Memory B cell (primary cell): Measurements from ENCODE around the gene ABCB11.
A peak's percentile ranks its signal among the peaks of the same experiment; 100 is the strongest.

Experiments used
- ATAC-seq: fragments of 150-1000 bp; cut with Tn5 transposase; 2 replicates; pipeline ENCODE4 v1.10.0; 2021; ENCODE audit warnings: low read depth, mild to moderate bottlenecking, moderate library complexity
- DNase-seq, 2 donors: peaks; one replicate each; pipeline ENCODE4 v3.0.0; 2022; ENCODE audit warnings: low spot score in 2 of 2
- H3K27ac Mint-ChIP-seq: one replicate; pipeline ENCODE4 v1.8.0; 2022; ENCODE audit warnings: mild to moderate bottlenecking, moderate library complexity, mixed read lengths
- H3K27me3 Mint-ChIP-seq: one replicate; pipeline ENCODE4 v1.8.0; 2022; ENCODE audit warnings: mixed read lengths
- H3K36me3 Mint-ChIP-seq: one replicate; pipeline ENCODE4 v1.8.0; 2022; ENCODE audit warnings: mild to moderate bottlenecking, mixed read lengths
- H3K4me1 Mint-ChIP-seq: one replicate; pipeline ENCODE4 v1.8.0; 2022; ENCODE audit warnings: mixed read lengths
- H3K4me3 Mint-ChIP-seq: one replicate; pipeline ENCODE4 v1.8.0; 2022; ENCODE audit warnings: mild to moderate bottlenecking, moderate library complexity, mixed read lengths
- H3K9me3 Mint-ChIP-seq: one replicate; pipeline ENCODE4 v1.8.0; 2022; ENCODE audit warnings: mixed read lengths

Gene ABCB11

GRCh38 chr2:168930242-168930641 is 100.9 kb downstream of the ABCB11 start:
- H3K36me3 Mint-ChIP-seq = no peaks in the 10 kb centered on the region

GRCh38 chr2:168929031-168929430 is 102.1 kb downstream of the ABCB11 start:
- no peak overlapping the region for H3K4me3 Mint-ChIP-seq
- peaks cover 8% of the 10 kb centered on the region for H3K4me1 Mint-ChIP-seq
- no peaks in the 10 kb centered on the region for H3K36me3 Mint-ChIP-seq
- no peak for DNase-seq
- ATAC-seq = no peak
- no peaks in the 10 kb centered on the region for H3K9me3 Mint-ChIP-seq
- no peak overlapping the region for H3K27ac Mint-ChIP-seq
- peaks cover 12% of the 10 kb centered on the region for H3K27me3 Mint-ChIP-seq

More at GRCh38 chr2:168930242-168930641, 100.9 kb downstream of the ABCB11 start:
- ATAC-seq = no peak
- no peak overlapping the region for H3K27ac Mint-ChIP-seq
- H3K27me3 Mint-ChIP-seq = peaks cover 12% of the 10 kb centered on the region
- no peaks in the 10 kb centered on the region for H3K9me3 Mint-ChIP-seq
- DNase-seq = no peak
- H3K4me3 Mint-ChIP-seq = no peak overlapping the region
- H3K4me1 Mint-ChIP-seq = peaks cover 8% of the 10 kb centered on the region

GRCh38 chr2:168928113-168928831 is 102.9 kb downstream of the ABCB11 start:
- Mint-ChIP-seq H3K27me3 (peaks cover 12% of the 10 kb centered on the region), H3K9me3 (no peaks in the 10 kb centered on the region), H3K4me3 (no peak overlapping the region), H3K36me3 (no peaks in the 10 kb centered on the region), H3K4me1 (peaks cover 8% of the 10 kb centered on the region), H3K27ac (no peak overlapping the region)
- DNase-seq = no peak
- no peak for ATAC-seq

- no peaks in the 10 kb centered on the region for H3K36me3 Mint-ChIP-seq
- no peak for DNase-seq
- no peak overlapping the region for H3K4me3 Mint-ChIP-seq
- H3K27ac Mint-ChIP-seq = no peak overlapping the region
- peaks cover 8% of the 10 kb centered on the region for H3K4me1 Mint-ChIP-seq
- no peak for ATAC-seq
- H3K27me3 Mint-ChIP-seq = peaks cover 8% of the 10 kb centered on the region
- H3K9me3 Mint-ChIP-seq = no peaks in the 10 kb centered on the region
Observed at GRCh38 chr2:168926621-168927386, 104.3 kb downstream of the ABCB11 start.

- Mint-ChIP-seq H3K27ac (no peak overlapping the region), H3K4me1 (no peaks in the 10 kb centered on the region), H3K4me3 (no peak overlapping the region), H3K27me3 (peaks cover 2% of the 10 kb centered on the region), H3K36me3 (no peaks in the 10 kb centered on the region), H3K9me3 (no peaks in the 10 kb centered on the region)
- DNase-seq (peak in 1 of 2 donors; percentile 1), ATAC-seq (no peak)
Observed at GRCh38 chr2:168920504-168921157, 110.5 kb downstream of the ABCB11 start.

- Mint-ChIP-seq H3K4me3 (no peak overlapping the region), H3K27ac (no peak overlapping the region), H3K9me3 (no peaks in the 10 kb centered on the region), H3K36me3 (no peaks in the 10 kb centered on the region), H3K4me1 (no peaks in the 10 kb centered on the region), H3K27me3 (peaks cover 5% of the 10 kb centered on the region)
- no peak for DNase-seq
- ATAC-seq = no peak
Observed at GRCh38 chr2:168916331-168916675, 114.8 kb downstream of the ABCB11 start.

GRCh38 chr2:168915441-168916330 is 115.4 kb downstream of the ABCB11 start:
- Mint-ChIP-seq H3K36me3 (no peaks in the 10 kb centered on the region), H3K27me3 (peaks cover 5% of the 10 kb centered on the region), H3K4me1 (no peaks in the 10 kb centered on the region), H3K27ac (no peak overlapping the region), H3K4me3 (no peak overlapping the region), H3K9me3 (no peaks in the 10 kb centered on the region)
- DNase-seq (no peak), ATAC-seq (no peak)

- H3K4me1 Mint-ChIP-seq = no peaks in the 10 kb centered on the region
- H3K27me3 Mint-ChIP-seq = peaks cover 3% of the 10 kb centered on the region
- H3K4me3 Mint-ChIP-seq = no peak overlapping the region
- H3K27ac Mint-ChIP-seq = no peak overlapping the region
- ATAC-seq = no peak
- H3K36me3 Mint-ChIP-seq = no peaks in the 10 kb centered on the region
- no peaks in the 10 kb centered on the region for H3K9me3 Mint-ChIP-seq
- DNase-seq = no peak
Observed at GRCh38 chr2:168913495-168913894, 117.6 kb downstream of the ABCB11 start.

GRCh38 chr2:168912901-168913369 is 118.2 kb downstream of the ABCB11 start:
- no peak for ATAC-seq
- Mint-ChIP-seq H3K36me3 (no peaks in the 10 kb centered on the region), H3K27ac (no peak overlapping the region), H3K9me3 (no peaks in the 10 kb centered on the region), H3K4me1 (no peaks in the 10 kb centered on the region), H3K4me3 (no peak overlapping the region), H3K27me3 (peaks cover 3% of the 10 kb centered on the region)
- DNase-seq = no peak

GRCh38 chr2:168912466-168912865 is 118.7 kb downstream of the ABCB11 start:
- no peak for ATAC-seq
- Mint-ChIP-seq H3K27ac (no peak overlapping the region), H3K4me1 (no peaks in the 10 kb centered on the region), H3K27me3 (peaks cover 7% of the 10 kb centered on the region), H3K9me3 (no peaks in the 10 kb centered on the region), H3K4me3 (no peak overlapping the region), H3K36me3 (no peaks in the 10 kb centered on the region)
- DNase-seq = no peak

GRCh38 chr2:168910330-168910729 is 120.8 kb downstream of the ABCB11 start:
- no peak overlapping the region for H3K27ac Mint-ChIP-seq
- no peak for DNase-seq
- ATAC-seq = no peak
- H3K4me1 Mint-ChIP-seq = no peaks in the 10 kb centered on the region
- no peaks in the 10 kb centered on the region for H3K36me3 Mint-ChIP-seq
- H3K4me3 Mint-ChIP-seq = no peak overlapping the region
- no peaks in the 10 kb centered on the region for H3K9me3 Mint-ChIP-seq
- H3K27me3 Mint-ChIP-seq = peaks cover 9% of the 10 kb centered on the region

GRCh38 chr2:168907940-168908662 is 123.0 kb downstream of the ABCB11 start:
- Mint-ChIP-seq H3K4me3 (no peak overlapping the region), H3K4me1 (no peaks in the 10 kb centered on the region), H3K9me3 (no peaks in the 10 kb centered on the region), H3K36me3 (no peaks in the 10 kb centered on the region), H3K27ac (peak overlapping the region; percentile 60), H3K27me3 (peaks cover 6% of the 10 kb centered on the region)
- DNase-seq (no peak), ATAC-seq (no peak)

GRCh38 chr2:168904358-168904757 is 126.8 kb downstream of the ABCB11 start:
- no peak overlapping the region for H3K4me3 Mint-ChIP-seq
- no peaks in the 10 kb centered on the region for H3K36me3 Mint-ChIP-seq
- no peaks in the 10 kb centered on the region for H3K4me1 Mint-ChIP-seq
- H3K27ac Mint-ChIP-seq = no peak overlapping the region
- H3K27me3 Mint-ChIP-seq = peaks cover 6% of the 10 kb centered on the region
- no peaks in the 10 kb centered on the region for H3K9me3 Mint-ChIP-seq
- no peak for DNase-seq
- ATAC-seq = no peak
